Stimulated activated naive CD4-positive, alpha-beta T cell (primary cell): ENCODE measurements around the gene ZNRF2.

ENCODE experiments used
- DNase-seq, 6 experiments: peaks; one replicate each; lab custom pipeline; 2025; lab: John Stamatoyannopoulos, UW

The ZNRF2 gene

GRCh38 chr7:30412782-30413504, 128.5 kb downstream of the ZNRF2 start:
- no peak for DNase-seq

- no peak for DNase-seq
Measured at GRCh38 chr7:30413864-30414263, 129.5 kb downstream of the ZNRF2 start.
